ENCODE data around the gene AIRE.
A peak's percentile ranks its signal among the peaks of the same experiment; 100 is the strongest.
"Not testable (repeated sequence)": the region's sequence is repeated elsewhere in the genome, so short reads cannot be mapped to it uniquely, and the experiment has no call there.

AIRE gene

GRCh38 chr21:44338971-44339910 lies 53.6 kb downstream of the AIRE start, which contains the start of gene CFAP410:
CFAP410 (minus strand) TSS chr21:44339390; CDS start chr21:44339194, 196 bp downstream.
- DNase-seq (ENCODE audit: low spot score), result peak; percentile 99

- not testable (repeated sequence) for DNase-seq (ENCODE audit: low spot score)
Observed at GRCh38 chr21:44341726-44342458, 56.2 kb downstream of the AIRE start.

GRCh38 chr21:44342981-44343380 lies 57.3 kb downstream of the AIRE start:
- DNase-seq (ENCODE audit: low spot score), result not testable (repeated sequence)

- no peak for DNase-seq (ENCODE audit: low spot score)
Observed at GRCh38 chr21:44344541-44345183, 59.0 kb downstream of the AIRE start.

- DNase-seq (ENCODE audit: low spot score), result no peak
Observed at GRCh38 chr21:44345495-44345894, 59.8 kb downstream of the AIRE start.

- peak; percentile 21 for DNase-seq (ENCODE audit: low spot score)
Observed at GRCh38 chr21:44347911-44348451, 62.3 kb downstream of the AIRE start.
